ENCODE data around the gene SLC1A3. TPM values are rescaled to one million over a fixed set of nuclear protein-coding genes. Genes with fewer than 3 reads are reported as not detected.

Gene SLC1A3
- total RNA-seq, 1 donor from 2014 or later = 0.25 TPM

DNA sequence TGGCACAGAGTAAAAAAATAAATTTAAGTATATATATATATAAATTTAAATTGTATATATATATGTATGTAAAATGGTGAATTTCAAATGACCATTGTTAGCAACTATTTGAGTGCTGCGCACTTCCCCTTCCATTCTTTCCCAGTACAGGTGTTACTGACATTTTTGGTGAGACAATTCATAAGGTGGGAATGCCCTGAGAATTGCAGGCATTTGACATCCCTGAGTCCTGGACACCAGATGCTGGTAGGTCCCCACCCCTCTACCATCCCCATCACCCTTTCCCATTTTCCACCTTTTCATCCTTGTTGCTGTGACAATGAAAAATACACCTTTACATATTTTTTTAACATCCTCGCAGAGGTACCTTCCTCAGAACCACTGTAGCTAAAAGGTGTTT, 91.6 kb downstream of the SLC1A3 start:
- no peak for DNase-seq (ENCODE audit: low read depth)
- Histone ChIP-seq H3K4me3 (ENCODE audit: low read depth, low read length) (no peak overlapping the region), H3K36me3 (ENCODE audit: control insufficient read depth, insufficient read depth, low read length) (no peaks in the 10 kb centered on the region), H3K27me3 (ENCODE audit: control insufficient read depth, insufficient read depth, low read length) (peaks cover 5% of the 10 kb centered on the region)
- TF ChIP-seq, protein P1, sequence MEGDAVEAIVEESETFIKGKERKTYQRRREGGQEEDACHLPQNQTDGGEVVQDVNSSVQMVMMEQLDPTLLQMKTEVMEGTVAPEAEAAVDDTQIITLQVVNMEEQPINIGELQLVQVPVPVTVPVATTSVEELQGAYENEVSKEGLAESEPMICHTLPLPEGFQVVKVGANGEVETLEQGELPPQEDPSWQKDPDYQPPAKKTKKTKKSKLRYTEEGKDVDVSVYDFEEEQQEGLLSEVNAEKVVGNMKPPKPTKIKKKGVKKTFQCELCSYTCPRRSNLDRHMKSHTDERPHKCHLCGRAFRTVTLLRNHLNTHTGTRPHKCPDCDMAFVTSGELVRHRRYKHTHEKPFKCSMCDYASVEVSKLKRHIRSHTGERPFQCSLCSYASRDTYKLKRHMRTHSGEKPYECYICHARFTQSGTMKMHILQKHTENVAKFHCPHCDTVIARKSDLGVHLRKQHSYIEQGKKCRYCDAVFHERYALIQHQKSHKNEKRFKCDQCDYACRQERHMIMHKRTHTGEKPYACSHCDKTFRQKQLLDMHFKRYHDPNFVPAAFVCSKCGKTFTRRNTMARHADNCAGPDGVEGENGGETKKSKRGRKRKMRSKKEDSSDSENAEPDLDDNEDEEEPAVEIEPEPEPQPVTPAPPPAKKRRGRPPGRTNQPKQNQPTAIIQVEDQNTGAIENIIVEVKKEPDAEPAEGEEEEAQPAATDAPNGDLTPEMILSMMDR (IDR thresholded peaks at IDR 0.05; ENCODE audit: insufficient read depth, low read length, poor library complexity, severe bottlenecking) = no peak

DNA sequence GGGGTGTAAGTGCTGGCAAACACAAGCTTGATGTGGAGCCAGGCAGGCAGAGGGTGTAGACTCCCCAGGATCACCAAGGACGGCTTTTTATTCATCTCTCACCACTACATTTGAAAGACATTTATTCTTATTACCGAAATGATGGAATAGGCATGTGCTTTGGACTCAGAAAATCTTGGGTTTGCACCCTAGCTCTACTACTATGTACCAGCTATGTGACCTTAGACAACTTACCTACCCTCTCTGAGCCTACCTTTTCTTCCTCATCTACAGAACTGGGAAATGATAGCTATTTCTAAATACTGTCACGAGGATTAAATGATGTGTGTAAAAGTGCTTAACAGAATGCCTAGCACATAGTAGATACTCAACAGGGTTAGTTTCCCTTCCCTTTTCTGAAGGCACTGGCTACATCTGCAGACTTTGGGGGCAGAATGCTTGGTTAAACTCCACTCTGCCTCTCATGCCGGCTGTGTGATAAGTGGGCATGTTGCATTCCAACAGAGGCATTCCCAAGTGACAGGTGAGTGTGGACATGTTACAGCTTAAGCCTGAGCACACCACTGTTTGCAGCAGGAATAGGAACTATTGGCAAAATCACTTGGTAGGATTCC, 94.8 kb downstream of the SLC1A3 start:
- TF ChIP-seq, protein P1 (IDR thresholded peaks at IDR 0.05; ENCODE audit: insufficient read depth, low read length, poor library complexity, severe bottlenecking) = no peak
- Histone ChIP-seq H3K36me3 (ENCODE audit: control insufficient read depth, insufficient read depth, low read length) (no peaks in the 10 kb centered on the region), H3K27me3 (ENCODE audit: control insufficient read depth, insufficient read depth, low read length) (peaks cover 5% of the 10 kb centered on the region), H3K4me3 (ENCODE audit: low read depth, low read length) (no peak overlapping the region)
- no peak for DNase-seq (ENCODE audit: low read depth)

DNA sequence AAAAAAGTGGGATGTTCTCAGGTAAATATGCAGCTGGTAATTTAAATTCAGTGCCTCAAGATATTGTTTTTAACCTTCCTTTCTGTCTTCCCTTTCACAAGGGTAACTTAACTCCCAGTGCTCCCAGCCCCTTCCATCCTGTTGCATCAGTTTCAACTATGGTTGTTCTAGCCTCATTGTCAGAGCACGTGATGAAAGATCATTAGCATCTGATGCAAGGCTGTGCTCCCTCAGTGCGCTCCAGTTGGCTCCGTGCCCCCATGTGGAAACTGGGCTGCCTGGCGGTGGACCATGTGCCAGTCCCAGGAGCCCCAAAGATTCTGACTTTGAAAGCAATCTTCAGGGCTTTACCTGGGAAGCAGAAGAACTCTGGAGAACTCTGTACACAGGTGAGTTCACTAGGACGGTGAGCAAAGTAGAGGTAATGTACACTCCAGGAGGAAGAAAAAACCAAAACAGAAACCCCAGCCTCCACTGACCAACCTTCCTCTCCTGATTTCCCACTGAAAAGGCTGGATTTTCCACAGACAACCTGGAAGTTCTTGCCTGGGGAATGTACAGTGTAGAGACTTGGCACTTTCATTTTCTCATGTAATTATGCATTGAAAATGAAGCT, 96.9 kb downstream of the SLC1A3 start:
- H3K4me3 ChIP-seq (ENCODE audit: low read depth, low read length) = no peak overlapping the region
- TF ChIP-seq, protein P1 (IDR thresholded peaks at IDR 0.05; ENCODE audit: insufficient read depth, low read length, poor library complexity, severe bottlenecking) = no peak
- peaks cover 5% of the 10 kb centered on the region for H3K27me3 ChIP-seq (ENCODE audit: control insufficient read depth, insufficient read depth, low read length)
- DNase-seq (ENCODE audit: low read depth) = no peak
- no peaks in the 10 kb centered on the region for H3K36me3 ChIP-seq (ENCODE audit: control insufficient read depth, insufficient read depth, low read length)

DNA sequence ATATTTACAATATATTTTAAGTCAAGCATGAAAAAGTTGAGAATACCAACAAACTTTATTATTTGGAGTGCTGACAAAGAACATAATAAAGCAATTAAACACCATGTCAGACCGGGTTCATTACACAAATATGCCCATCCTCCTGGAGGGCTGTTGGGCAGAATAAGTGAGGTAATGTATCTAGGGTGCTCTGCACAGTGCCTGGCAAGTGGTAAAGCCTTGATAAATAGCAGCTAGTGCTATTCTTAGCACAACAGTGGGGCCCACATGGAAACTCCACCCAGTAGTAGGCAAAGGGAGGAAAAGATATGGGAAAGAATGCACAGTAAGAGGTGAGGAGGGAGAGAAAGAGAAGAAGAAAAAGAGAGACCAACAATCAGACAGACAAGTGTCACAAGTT, 97.7 kb downstream of the SLC1A3 start:
- TF ChIP-seq, protein P1 (IDR thresholded peaks at IDR 0.05; ENCODE audit: insufficient read depth, low read length, poor library complexity, severe bottlenecking) = no peak

DNA sequence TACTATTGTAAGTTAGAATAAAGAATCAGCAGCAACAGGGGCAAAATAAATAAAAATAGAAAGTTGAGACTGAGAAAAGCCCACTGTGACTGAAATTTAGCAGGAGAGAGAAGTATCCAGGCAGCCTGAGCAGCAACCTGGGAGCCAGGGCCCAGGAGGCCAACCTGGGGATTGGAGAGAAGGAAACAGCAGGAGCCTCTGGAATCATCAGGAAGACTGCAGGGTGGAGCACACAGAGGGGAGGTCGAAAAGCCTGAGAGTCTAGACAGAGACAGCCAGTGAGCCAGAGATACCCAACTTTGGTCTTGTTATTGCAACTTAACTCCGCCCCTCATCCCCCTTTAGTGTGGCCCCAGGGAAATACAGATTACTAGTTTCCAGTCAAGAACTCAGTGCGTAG, 98.6 kb downstream of the SLC1A3 start:
- TF ChIP-seq, protein P1 (IDR thresholded peaks at IDR 0.05; ENCODE audit: insufficient read depth, low read length, poor library complexity, severe bottlenecking) = no peak
- no peak for DNase-seq (ENCODE audit: low read depth)
- Histone ChIP-seq H3K36me3 (ENCODE audit: control insufficient read depth, insufficient read depth, low read length) (no peaks in the 10 kb centered on the region), H3K27me3 (ENCODE audit: control insufficient read depth, insufficient read depth, low read length) (peaks cover 5% of the 10 kb centered on the region), H3K4me3 (ENCODE audit: low read depth, low read length) (no peak overlapping the region)

More for the DNA sequence above, 97.7 kb downstream of the SLC1A3 start:
- Histone ChIP-seq H3K27me3 (ENCODE audit: control insufficient read depth, insufficient read depth, low read length) (peaks cover 5% of the 10 kb centered on the region), H3K36me3 (ENCODE audit: control insufficient read depth, insufficient read depth, low read length) (no peaks in the 10 kb centered on the region), H3K4me3 (ENCODE audit: low read depth, low read length) (no peak overlapping the region)
- no peak for DNase-seq (ENCODE audit: low read depth)

DNA sequence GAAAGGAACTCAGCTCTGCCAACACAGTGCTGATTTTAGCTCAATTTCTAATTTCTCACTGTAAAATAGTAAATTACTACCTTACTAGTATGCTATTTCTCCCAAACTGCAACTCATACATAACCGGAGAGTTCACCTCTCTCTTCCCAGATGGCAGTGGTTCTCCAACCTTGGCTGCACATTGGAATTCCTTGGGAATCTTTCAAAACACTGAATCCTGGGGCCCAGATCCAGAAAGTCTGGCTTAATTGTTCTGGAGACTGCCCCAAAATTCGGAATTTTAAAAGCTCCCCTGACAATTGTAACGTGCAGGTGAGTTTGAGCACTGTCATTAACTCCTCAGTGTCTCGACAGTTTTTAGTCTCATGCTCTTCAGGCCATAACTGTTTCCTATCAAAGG, 100.3 kb downstream of the SLC1A3 start:
- Histone ChIP-seq H3K27me3 (ENCODE audit: control insufficient read depth, insufficient read depth, low read length) (peaks cover under 1% of the 10 kb centered on the region), H3K36me3 (ENCODE audit: control insufficient read depth, insufficient read depth, low read length) (no peaks in the 10 kb centered on the region), H3K4me3 (ENCODE audit: low read depth, low read length) (no peak overlapping the region)
- TF ChIP-seq, protein P1 (IDR thresholded peaks at IDR 0.05; ENCODE audit: insufficient read depth, low read length, poor library complexity, severe bottlenecking) = no peak
- DNase-seq (ENCODE audit: low read depth) = no peak

All from kidney epithelial cell (primary cell).